ENCODE data around the gene COG6.

COG6 gene

GRCh38 chr13:39676315-39676876 lies 20.9 kb downstream of the COG6 start:
- in situ Hi-C loops (cut with HindIII; ENCODE audit: low sequenced_read_pairs), result no loop called here

GRCh38 chr13:39682310-39682709 lies 26.8 kb downstream of the COG6 start:
- in situ Hi-C loops (cut with HindIII; ENCODE audit: low sequenced_read_pairs), result no loop called here

DNA sequence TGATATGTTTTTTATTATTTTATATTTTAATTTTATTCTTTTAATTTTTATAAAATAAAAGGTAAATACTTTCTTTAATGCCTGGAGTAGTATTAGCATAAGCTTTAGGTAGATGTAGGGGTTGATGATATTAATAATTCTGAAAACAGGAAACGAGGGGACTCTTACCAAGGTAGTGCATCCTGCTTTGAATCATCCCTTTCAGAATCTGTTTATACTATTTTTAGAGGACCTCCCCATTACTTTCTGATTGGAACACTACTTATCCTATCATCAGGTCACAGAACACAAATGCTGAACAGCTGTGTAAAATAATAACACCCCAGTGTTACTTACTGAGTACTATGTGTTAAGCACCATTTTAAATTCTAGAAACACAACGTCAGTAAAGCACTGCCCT lies 27.3 kb downstream of the COG6 start:
- in situ Hi-C loops (cut with HindIII; ENCODE audit: low sequenced_read_pairs), result no loop called here

- in situ Hi-C loops (cut with HindIII; ENCODE audit: low sequenced_read_pairs), result no loop called here
Observed at GRCh38 chr13:39684531-39685137, 29.2 kb downstream of the COG6 start.

- in situ Hi-C loops (cut with HindIII; ENCODE audit: low sequenced_read_pairs), result no loop called here
Observed at GRCh38 chr13:39685652-39686051, 30.2 kb downstream of the COG6 start.

DNA sequence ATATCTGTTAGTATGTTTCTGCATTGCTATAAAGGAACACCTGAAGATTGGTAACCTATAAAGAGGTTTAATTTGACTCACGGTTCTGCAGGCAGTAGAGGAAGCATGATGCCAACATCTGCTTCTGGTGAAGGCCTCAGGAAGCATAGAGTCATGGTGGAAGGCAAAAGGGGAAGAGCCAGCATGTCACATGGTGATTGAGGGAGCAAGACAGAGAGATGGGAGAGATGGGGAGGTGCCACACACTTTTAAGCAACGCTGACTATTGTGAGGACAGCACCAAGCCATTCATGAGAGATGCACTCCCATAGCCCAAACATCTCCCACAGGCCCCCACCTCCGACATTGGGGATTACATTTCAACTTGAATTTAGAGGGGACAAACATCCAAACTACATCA lies 32.8 kb downstream of the COG6 start:
- in situ Hi-C loops (cut with HindIII; ENCODE audit: low sequenced_read_pairs), result no loop called here

DNA sequence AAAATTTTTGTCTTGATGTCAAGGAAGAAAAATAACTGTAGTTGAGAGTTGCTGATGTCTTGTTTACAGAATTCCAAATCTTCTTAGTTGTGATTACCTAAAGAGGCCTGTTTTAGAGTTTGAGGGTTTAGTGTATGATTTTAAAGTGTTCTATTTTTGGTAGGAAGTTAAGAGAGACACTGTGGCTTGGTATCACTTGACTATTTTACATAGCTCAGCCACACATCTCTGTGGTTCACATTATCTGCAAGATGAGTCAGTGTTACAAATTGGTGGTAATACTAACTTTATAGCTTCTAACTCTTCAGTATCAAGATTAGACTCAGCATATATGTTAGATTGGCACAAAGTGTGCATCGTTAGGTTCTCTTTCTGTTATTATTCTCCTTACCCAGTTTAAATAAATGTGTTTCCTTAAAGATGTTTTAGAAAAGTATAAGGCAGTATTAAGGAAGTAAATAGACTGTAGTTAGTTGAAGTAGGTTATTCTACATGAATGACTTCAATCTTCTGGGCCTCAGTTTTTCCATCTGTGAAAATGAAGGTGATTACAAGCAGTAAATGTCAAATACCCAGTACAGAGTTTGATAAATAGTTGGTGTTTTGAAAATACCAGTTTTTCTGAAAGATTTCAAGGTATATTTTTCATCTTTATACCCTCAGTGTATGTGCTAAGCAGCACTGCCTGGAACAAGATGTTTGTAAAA lies 33.4 kb downstream of the COG6 start:
- in situ Hi-C loops (cut with HindIII; ENCODE audit: low sequenced_read_pairs), result no loop called here

DNA sequence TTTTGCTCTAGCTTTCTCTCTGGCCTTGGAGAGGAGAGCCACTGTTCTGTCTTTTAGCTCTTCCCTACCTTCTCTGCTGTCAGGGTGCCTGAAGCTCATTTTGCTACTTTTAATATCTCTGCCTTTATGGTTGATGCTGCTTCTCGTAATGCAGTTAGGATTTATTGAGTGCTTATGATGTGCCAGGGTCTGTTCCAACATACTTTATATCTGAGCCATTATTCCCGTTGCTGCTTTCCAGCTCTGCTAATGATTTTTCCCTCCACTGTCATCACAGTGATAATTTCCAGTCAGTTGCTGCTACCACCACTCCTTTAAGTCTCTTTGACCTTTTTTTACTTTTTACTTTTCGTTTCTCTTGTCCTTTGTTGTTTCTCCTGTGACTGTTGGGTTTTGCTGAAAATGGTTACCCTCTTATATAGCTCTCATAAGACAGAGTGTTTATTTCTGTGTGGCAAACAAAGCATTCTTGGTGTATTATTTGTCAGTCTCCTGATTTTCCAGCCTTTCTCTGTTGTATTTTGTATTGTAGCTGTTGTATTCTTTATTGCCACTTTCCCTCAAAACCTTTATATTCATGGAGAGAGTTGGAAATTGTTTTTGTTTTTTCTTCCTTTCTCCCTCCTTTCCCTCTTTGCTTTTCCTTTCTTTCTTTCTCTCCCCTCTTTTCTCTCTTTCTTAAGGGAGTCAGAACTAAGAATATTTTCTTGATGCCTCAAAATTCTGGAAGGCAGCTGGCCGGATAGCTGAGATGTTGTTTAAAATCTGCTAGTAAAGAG lies 37.4 kb downstream of the COG6 start:
- in situ Hi-C loops (cut with HindIII; ENCODE audit: low sequenced_read_pairs), result no loop called here

DNA sequence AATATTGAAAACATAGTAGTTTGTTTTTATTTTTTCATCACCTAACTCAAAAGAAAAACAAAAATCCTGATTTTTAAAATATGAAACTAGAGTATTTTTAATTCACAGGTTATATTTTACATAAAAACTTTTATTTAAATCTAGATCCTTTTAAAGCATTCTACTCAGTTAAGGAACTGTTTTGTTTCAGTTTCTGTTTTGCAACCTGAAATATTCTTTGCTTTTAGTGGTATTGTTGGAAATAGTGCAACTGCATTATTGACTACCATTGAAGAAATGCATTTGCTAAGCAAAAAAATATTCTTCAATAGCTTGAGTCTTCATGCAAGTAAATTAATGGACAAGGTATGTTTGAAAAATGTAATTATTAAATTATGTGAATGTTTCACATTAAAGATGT lies 43.8 kb downstream of the COG6 start:
- in situ Hi-C loops (cut with HindIII; ENCODE audit: low sequenced_read_pairs), result no loop called here

DNA sequence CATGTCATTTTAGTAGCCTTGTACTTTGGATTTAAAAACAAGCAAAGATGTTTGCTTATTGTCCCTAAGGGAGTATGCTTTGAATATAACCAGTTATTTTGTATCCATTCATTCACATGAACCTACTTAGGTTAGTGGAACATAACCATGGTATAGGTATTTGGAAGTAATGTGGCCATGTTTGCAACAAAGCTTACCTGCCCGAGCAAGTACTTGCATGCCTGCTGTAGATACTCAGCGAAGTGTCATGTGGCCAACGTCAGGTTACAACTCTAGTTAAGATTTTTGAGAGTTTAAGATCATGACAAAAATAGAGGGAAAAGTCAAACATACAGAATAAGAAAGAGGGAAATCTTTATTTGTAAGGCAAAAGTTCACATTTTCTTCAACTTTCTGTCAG lies 57.2 kb downstream of the COG6 start:
- in situ Hi-C loops (cut with HindIII; ENCODE audit: low sequenced_read_pairs), result no loop called here

- in situ Hi-C loops (cut with HindIII; ENCODE audit: low sequenced_read_pairs), result no loop called here
Observed at GRCh38 chr13:39729156-39729555, 73.7 kb downstream of the COG6 start.

DNA sequence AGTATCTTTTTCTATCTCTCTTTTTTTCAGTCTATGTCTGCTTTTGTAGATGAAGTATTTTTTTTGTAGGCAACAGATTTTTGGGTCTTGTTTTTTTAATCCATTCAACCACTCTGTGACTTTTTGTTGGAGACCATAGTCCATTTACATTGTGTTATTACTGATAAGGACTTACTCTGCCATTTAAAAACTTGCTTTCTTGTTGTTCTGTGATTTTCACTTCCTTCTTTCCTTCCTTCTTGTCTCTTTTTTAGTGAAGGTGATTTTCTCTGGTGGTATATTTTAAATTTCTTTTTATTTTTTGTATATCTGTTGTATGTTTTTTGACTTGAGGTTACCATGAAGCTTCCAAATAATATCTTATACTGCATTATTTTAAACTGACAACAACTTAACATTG lies 79.5 kb downstream of the COG6 start:
- in situ Hi-C loops (cut with HindIII; ENCODE audit: low sequenced_read_pairs), result no loop called here

GRCh38 chr13:39737047-39737446 lies 81.6 kb downstream of the COG6 start:
- in situ Hi-C loops (cut with HindIII; ENCODE audit: low sequenced_read_pairs), result no loop called here

- in situ Hi-C loops (cut with HindIII; ENCODE audit: low sequenced_read_pairs), result no loop called here
Observed at GRCh38 chr13:39740761-39741160, 85.3 kb downstream of the COG6 start.

GRCh38 chr13:39748961-39749360 lies 93.5 kb downstream of the COG6 start:
- in situ Hi-C loops (cut with HindIII; ENCODE audit: low sequenced_read_pairs), result no loop called here

DNA sequence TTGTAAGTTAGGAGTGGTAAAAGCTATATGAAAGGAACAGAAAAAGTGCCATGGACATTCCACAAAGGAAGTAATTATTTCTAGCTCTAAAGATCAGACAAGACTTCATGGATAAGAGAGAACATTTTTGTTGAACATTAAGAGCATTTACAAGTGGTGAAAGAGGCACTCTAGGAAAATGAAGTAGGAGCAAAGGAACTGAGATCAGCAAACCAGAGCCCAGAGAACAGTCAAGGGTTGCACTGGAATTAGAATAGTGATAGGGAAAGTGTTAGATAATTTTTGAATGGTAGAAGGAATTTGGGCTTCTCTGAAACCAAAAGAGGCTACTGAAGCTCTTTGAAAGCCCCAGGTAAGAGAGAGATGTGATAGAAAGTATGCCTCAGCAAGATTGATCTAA lies 94.1 kb downstream of the COG6 start:
- in situ Hi-C loops (cut with HindIII; ENCODE audit: low sequenced_read_pairs), result no loop called here

DNA sequence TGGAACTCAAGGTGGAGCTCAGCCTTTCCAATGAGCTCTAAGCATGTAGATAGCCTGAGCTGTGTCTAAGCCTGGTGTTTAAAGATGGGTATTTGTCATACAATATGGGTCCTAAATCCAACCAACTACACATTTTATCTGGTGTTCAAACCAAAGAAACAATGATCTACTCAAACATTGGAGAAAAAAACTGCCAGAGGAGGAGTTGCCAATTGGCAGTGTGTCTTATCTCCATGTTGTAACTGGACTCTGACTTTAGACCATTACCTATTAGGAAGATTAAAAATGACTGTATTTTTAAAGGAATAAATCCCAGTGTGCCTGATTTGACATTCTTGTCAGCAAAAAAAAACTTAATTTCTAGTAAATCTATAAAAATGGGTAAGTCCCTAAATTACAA lies 96.3 kb downstream of the COG6 start:
- in situ Hi-C loops (cut with HindIII; ENCODE audit: low sequenced_read_pairs), result no loop called here

GRCh38 chr13:39760521-39760920 lies 105.1 kb downstream of the COG6 start:
- in situ Hi-C loops (cut with HindIII; ENCODE audit: low sequenced_read_pairs), result no loop called here

- in situ Hi-C loops (cut with HindIII; ENCODE audit: low sequenced_read_pairs), result no loop called here
Observed at GRCh38 chr13:39765801-39766463, 110.5 kb downstream of the COG6 start.

DNA sequence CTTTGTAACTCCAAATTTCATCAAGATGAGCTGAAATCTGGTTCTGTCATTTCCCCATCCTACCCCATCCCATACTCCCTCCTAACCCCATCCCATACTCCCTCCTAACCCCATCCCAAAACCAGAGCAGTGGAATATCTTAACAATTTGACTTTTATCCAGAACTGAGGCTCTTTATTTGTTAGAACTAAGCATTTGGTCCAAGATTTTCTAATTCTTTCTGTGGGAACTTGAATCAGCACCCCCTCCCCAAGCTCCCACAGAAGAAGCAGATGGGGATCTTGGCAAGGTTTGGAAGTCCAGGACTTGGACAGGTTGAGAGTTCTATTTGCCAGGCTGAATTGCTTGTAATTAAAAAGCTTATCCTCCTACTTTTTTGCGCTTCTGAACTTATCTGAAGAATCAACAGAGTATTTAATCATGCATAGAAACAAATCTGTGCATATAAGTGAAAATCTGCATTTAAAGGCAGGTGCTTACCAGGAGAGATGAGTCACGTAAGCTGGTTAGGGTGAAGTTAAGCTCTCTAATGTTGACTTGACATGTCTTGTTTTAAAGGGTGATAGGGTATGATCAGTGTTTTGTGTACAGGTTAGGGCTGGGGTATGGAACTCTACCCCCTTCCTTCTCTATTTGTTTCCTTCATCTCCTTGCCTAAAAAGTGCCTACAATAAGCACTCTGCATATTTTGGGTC lies 111.1 kb downstream of the COG6 start:
- in situ Hi-C loops (cut with HindIII; ENCODE audit: low sequenced_read_pairs), result no loop called here

All from DLD1 (cell line).